M059J (cell line): ENCODE results near the gene HK1. TPM values are rescaled to one million over a fixed set of nuclear protein-coding genes. Genes with fewer than 3 reads are reported as not detected.

Experiments used
- DNase-seq: peaks from one replicate; pipeline ENCODE4 v3.0.0-alpha.2; 2012; ENCODE audit warnings: low read depth
- total RNA-seq: library from RNA; depleted of rRNA; stranded (reverse); fragments of >200 nt; shearing (Covaris generic); gene quantifications from 2 replicates; pipeline ENCODE4 v1.2.3, GENCODE V29; 2014

Gene HK1
- total RNA-seq, 1 experiment from 2014 or later = 70.9 TPM

DNA sequence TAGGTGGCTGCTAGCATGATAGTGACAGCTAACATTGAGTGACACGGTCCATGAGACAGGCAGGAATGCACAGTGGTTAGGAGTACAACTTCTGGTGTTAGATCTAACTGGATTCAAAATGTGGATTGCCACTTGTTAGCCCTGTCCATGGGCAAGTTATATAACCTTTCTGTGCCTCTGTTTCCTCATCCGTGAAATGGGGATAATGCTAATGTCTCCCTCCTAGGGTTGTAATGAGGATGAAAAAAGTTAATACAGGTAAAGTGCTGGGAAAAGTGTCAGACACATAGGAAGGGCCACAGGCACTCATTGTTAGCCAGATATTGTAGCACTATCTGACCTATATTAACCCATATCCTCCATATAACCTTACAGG, 96.6 kb downstream of the HK1 start:
- DNase-seq = no peak

GRCh38 chr10:69375307-69376151, 97.2 kb downstream of the HK1 start:
- no peak for DNase-seq

DNA sequence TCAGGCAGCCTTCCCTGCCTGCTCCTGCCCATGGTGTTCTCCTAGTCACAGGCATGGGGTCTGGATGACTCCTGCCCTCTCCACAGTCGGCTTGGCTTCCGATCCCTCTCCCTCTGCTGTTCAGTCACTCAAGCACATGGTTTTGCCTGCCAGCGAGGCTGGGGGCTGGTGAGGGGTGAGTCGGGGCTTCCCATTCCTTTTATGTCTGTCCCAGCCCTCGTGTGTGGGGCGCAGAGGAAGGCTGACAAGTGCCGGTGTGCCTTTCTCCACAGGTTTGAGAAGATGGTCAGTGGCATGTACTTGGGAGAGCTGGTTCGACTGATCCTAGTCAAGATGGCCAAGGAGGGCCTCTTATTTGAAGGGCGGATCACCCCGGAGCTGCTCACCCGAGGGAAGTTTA, 98.4 kb downstream of the HK1 start:
- DNase-seq = no peak

GRCh38 chr10:69377191-69377590, 98.9 kb downstream of the HK1 start:
- no peak for DNase-seq

DNA sequence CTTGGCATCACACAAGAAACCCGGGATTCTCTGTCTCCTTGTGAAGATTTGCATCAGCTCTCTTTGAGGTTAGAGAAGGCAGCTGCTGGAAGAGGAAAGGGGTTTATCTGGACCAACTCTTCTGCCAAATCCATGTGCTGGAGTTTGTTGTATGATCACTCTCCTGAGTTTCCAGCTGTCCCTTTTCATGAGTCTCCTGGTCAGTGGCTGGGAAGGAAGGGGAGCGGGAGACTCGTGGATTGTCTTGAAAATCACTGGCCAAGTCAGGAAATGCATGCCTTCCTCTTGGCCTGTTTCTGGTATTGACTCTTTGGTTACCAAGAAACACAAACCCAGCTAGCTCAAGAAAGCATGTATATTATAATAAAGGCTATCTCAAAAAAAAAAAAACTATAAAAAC, 99.6 kb downstream of the HK1 start:
- no peak for DNase-seq

GRCh38 chr10:69379800-69380199, 101.5 kb downstream of the HK1 start:
- DNase-seq = no peak

GRCh38 chr10:69382382-69383117, 104.3 kb downstream of the HK1 start:
- peak; percentile 97 for DNase-seq

DNA sequence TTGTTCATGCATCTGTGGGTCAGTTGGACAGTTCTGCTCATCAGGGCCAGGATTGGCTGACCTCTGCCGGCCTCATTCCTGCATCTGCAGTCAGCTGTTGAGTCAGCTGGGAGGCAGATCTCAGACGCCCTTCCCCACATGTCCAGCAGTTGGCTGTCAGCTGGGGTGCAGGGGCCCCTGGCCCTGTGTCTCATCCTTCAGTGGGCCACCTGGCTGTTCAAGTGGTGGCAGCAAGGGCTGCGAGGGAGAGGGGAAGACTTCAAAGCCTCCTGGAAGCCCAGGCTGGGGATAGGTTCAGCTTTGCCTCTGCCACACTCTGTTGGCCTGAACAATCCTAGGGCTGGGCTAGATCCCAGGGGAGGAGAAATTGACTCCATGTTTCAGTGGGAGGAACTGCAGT, 105.3 kb downstream of the HK1 start:
- DNase-seq = peak; percentile 57

- no peak for DNase-seq
Measured at GRCh38 chr10:69384320-69384719, 106.0 kb downstream of the HK1 start.

- DNase-seq = no peak
Measured at GRCh38 chr10:69385454-69386350, 107.4 kb downstream of the HK1 start.

DNA sequence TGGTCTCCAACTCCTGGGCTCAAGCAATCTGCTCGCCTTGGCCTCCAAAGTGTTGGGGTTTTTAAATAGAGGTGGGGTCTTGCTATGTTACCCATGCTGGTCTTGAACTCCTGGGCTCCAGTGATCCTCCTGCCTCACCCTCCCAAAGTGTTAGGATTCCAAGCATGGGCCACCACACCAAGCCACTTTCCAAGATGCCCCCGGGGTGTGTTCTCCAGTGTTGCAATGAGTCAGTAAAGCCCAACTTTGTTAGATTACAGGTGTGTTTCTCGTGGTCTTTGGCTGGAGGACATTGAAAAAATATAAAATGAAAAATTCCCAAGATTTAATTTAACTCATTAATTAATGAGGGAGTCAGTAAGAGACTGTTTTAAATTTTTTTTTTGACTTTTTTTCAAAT, 109.2 kb downstream of the HK1 start:
- DNase-seq = peak; percentile 42

DNA sequence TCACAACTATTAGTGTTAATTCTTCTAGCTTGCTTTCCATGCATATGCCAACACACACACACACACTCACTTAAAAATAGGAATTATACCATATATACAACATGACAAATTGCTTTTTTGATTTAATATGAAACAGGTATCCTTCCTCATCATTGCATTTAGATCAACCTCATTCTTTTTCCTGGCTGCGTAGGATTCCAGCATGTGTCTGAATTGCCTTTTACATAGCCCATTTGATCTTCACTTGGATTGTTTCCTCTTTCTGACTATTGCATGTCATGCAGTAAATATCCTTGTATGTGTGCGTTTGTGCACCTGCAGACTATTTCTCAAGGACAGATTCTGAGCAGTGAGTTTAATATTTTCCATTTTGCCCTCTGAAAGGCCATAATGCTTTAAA, 110.2 kb downstream of the HK1 start:
- DNase-seq = no peak

GRCh38 chr10:69389827-69390490, 111.7 kb downstream of the HK1 start:
- DNase-seq = peak; percentile 54

DNA sequence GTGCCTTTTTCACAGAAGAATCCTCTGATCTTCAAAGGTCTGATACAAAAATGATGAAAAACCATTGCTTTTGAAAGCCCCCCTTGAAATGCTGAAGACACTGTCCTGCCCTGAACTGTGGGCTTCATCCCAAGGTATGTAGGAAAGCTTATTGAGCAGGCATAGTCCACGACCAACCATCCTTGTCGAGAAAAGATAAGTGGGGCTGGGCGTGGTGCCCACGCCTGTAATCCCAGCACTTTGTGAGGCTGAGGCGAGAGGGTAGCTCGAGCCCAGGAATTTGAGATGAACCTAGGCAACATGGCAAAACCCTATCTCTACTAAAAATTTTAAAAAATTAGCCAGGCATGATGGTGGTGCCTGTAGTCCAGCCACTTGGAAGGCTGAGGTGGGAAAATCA, 112.9 kb downstream of the HK1 start:
- no peak for DNase-seq

DNA sequence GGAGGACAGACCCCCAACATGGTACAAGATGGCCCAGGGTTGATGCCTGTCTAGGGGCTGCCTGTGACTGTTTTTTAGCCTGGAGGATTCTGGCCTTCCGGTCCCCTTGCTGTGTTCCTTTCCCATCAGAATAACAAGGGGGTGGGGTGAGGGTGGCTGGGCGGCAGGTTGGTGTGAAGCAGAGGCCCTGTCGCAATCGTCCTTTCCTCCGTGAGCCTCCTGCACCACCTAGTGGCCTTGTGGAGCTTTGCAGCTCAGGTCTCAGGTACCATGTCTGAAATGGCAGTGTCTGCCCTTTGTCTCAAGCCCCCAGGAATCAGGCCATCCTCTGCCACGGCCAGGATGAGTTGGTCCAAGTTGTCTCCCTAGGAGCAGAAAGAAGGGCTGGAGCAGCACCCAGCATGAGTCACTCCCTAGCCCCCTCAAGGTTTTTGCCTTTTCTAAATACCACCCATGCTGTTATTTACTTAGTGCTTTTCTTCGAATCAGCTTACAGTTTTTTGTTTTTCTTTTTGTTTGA, 114.2 kb downstream of the HK1 start:
- DNase-seq = peak; percentile 82

DNA sequence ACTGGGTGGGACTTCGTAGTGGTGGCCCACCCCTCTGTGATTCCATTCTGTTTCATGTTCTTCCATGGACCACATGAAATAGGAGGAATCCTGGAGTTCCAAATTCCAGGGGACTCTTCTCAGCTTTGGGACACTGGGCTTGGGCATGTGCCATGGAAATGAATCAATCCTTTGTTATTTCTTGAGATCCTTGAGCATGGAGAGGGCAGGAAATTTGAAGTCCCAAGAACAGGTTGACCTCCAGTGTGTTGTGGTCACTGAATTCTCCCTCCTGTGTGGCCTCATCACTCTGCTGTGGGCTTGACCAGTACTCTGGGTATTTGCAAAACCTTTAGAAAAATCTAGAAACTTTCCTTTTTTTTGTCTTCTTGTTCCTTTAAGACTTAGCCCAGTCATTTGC, 115.7 kb downstream of the HK1 start:
- peak; percentile 64 for DNase-seq

GRCh38 chr10:69397972-69398371, 119.7 kb downstream of the HK1 start:
- DNase-seq = no peak

DNA sequence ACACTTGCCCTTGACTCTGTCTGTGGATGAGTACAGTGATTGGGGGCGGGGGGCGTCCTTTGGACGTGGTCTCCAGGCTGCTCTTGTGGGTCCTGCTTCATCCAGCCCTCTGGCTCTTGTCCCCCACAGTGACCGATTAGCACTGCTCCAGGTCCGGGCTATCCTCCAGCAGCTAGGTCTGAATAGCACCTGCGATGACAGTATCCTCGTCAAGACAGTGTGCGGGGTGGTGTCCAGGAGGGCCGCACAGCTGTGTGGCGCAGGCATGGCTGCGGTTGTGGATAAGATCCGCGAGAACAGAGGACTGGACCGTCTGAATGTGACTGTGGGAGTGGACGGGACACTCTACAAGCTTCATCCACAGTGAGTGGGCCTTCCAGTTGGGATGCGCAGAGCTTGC, 120.2 kb downstream of the HK1 start:
- DNase-seq = no peak

GRCh38 chr10:69400936-69401335, 122.6 kb downstream of the HK1 start:
- no peak for DNase-seq

DNA sequence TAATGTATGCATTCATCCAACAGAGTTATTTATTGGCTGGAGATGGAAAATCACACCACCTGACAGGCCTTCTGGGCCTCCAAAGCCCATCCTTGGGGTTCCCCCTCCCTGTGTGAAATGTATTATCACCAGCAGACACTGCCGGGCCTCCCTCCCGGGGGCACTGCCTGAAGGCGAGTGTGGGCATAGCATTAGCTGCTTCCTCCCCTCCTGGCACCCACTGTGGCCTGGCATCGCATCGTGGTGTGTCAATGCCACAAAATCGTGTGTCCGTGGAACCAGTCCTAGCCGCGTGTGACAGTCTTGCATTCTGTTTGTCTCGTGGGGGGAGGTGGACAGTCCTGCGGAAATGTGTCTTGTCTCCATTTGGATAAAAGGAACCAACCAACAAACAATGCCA, 123.1 kb downstream of the HK1 start:
- DNase-seq = no peak

DNA sequence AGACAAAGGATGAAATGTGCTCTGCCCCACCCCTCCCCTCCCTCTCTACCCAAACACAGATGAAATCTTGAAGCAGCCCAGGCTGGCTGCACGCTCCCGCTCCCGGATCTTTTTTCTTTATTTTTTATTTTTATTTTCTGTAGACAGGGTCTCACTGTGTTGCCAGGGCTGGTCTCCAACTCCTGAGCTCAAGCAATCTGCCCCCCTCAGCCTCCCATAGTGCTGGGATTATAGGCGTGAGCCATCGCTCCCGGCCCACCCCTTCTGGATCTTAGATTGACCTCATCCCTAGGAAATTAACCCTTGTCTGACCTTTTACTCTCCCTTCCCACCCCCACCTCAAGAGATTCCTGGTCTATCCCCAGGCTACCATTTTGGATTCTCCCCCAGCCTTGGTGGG, 124.1 kb downstream of the HK1 start:
- DNase-seq = no peak
